AG04449 (cell line): ENCODE measurements around the gene RAPGEF2.

Source experiments
- CTCF ChIA-PET: fragments of 350-600 bp; formaldehyde crosslinking; extraction: SDS; loops from one replicate; lab custom pipeline; 2021; ENCODE audit warnings: antibody characterized with exemption; lab: Yijun Ruan, JAX
- POLR2A ChIA-PET: fragments of 400-600, 350-600 bp; formaldehyde crosslinking; extraction: SDS; loops from one replicate; lab custom pipeline; 2020; ENCODE audit warnings: antibody characterized with exemption, inconsistent platforms; lab: Yijun Ruan, JAX
- DNase-seq: peaks from one replicate; pipeline ENCODE4 v3.0.0-alpha.2; 2010; ENCODE audit warnings: low read depth, low spot score
- H3K4me3 ChIP-seq: 2 replicates; pipeline ENCODE4 v1.5.1; 2011; ENCODE audit warnings: low read depth, mild to moderate bottlenecking, control low read depth, low read length
- CTCF ChIP-seq: IDR thresholded peaks from one replicate; pipeline ENCODE4 v1.5.1; 2011; ENCODE audit warnings: mild to moderate bottlenecking, moderate library complexity, low read length, control low read depth, inconsistent platforms; ENCODE audit not compliant: insufficient read depth; ENCODE audit errors: missing control alignments

Gene RAPGEF2

GRCh38 chr4:159191989-159192388 is 89.1 kb downstream of the RAPGEF2 start:
- DNase-seq = no peak
- CTCF ChIA-PET = interaction anchor here (0.8 to 8.4 kb wide), 15 partner anchors 9 to 484 kb away, joined by 3 to 79 read pairs (median 4); no protein-coding TSS in a partner anchor
- peak; percentile 33 for TF ChIP-seq CTCF
- POLR2A ChIA-PET = no interaction called here
- no peak overlapping the region for H3K4me3 ChIP-seq

- no peak overlapping the region for H3K4me3 ChIP-seq
- no peak for DNase-seq
- no peak for TF ChIP-seq CTCF
- ChIA-PET POLR2A (no interaction called here), CTCF (interaction anchor here (1.2 to 8.4 kb wide), 4 partner anchors 9 to 483 kb away, joined by 3 to 79 read pairs (median 10); no protein-coding TSS in a partner anchor)
Observed at GRCh38 chr4:159193046-159193620, 90.3 kb downstream of the RAPGEF2 start.

GRCh38 chr4:159195361-159195769 is 92.5 kb downstream of the RAPGEF2 start:
- CTCF ChIA-PET = interaction anchor here (1.2 to 8.4 kb wide), 3 partner anchors 6 to 344 kb away, joined by 3 to 79 read pairs (median 3); no protein-coding TSS in a partner anchor
- no peak for TF ChIP-seq CTCF
- DNase-seq = no peak
- no peak overlapping the region for H3K4me3 ChIP-seq
- POLR2A ChIA-PET = no interaction called here

GRCh38 chr4:159197260-159197884 is 94.5 kb downstream of the RAPGEF2 start:
- DNase-seq = no peak
- H3K4me3 ChIP-seq = no peak overlapping the region
- ChIA-PET POLR2A (no interaction called here), CTCF (interaction anchor here (1.0 to 9.0 kb wide), 4 partner anchors 9 to 343 kb away, joined by 3 to 184 read pairs (median 4); no protein-coding TSS in a partner anchor)
- TF ChIP-seq CTCF = no peak

- no peak for TF ChIP-seq CTCF
- CTCF ChIA-PET = interaction anchor here (9.0 kb wide), 1 partner anchor 343 kb away, joined by 184 read pairs; no protein-coding TSS in a partner anchor
- DNase-seq = no peak
- POLR2A ChIA-PET = no interaction called here
- H3K4me3 ChIP-seq = no peak overlapping the region
Observed at GRCh38 chr4:159197885-159198269, 95.0 kb downstream of the RAPGEF2 start.

DNA sequence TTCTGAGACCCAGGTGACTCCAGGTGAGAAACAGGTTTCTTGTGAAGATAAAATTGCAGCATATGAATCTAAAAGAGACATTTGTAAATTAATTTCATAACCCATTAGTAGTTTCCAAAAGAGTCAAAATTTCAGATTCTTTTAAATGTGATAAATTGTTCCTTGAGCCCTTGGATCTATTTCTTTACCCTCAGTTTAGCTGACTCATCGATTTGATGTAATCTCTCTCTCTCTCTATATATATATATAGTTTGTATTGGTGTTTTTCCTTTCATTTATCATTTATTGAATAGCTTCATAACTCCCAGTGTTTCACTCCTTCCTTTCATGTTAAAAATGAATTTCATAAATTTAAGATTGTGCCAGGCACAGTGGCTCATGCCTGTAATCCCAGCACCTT is 96.9 kb downstream of the RAPGEF2 start:
- ChIA-PET POLR2A (no interaction called here), CTCF (interaction anchor here (0.6 to 9.0 kb wide), 6 partner anchors 8 to 938 kb away, joined by 3 to 184 read pairs (median 4); no protein-coding TSS in a partner anchor)

More for the DNA sequence above, 96.9 kb downstream of the RAPGEF2 start:
- DNase-seq = no peak
- no peak for TF ChIP-seq CTCF
- H3K4me3 ChIP-seq = no peak overlapping the region
